ENCODE measurements around the gene BANF2. TPM values are rescaled to one million over a fixed set of nuclear protein-coding genes. Genes with fewer than 3 reads are reported as not detected.

Gene BANF2
- total and polyA plus RNA-seq, 2 of the 13 experiments (the other 11 are each of a cell fraction or from before 2014, with no cell fraction given), result 0.35 TPM; not detected in 1

- ATAC-seq (peak; percentile 10), FAIRE-seq (no peak), DNase-seq (ENCODE audit: low spot score) (no peak)
- 19% methylated on average over 5 of the region's 5 CpGs for WGBS (ENCODE audit: low lambda C conversion rate)
- H3K27me3 ChIP-seq (ENCODE audit: control insufficient read depth in 1 of 2, insufficient read depth in 2 of 2, low read length in 2 of 2), result peaks cover 2 to 25% of the 10 kb centered on the region in 2 experiments; a peak in 4 of 5 replicates
- ChIA-PET CTCF (ENCODE audit: low intra/inter-chr PET ratio, low total read pairs) (interaction anchor here (1.5 kb wide), 1 partner anchor 10 kb away, joined by 4 read pairs; no protein-coding TSS in a partner anchor), POLR2A (interaction anchor here (0.8 to 6.7 kb wide), 6 partner anchors 11 to 163 kb away, joined by 3 to 126 read pairs (median 18); partner anchors contain the start of gene RRBP1)
- H3K9me3 ChIP-seq (ENCODE audit: low read length), result no peaks in the 10 kb centered on the region
- peaks cover 80% of the 10 kb centered on the region for H3K4me1 ChIP-seq (ENCODE audit: insufficient read depth, low read length)
- intact Hi-C loops (cut with micrococcal nuclease; ENCODE audit: unreplicated experiment), result no loop called here
- peak overlapping the region; percentile 10 for H3K27ac ChIP-seq (ENCODE audit: extremely low read length, insufficient read depth, low read length)
- no peaks in the 10 kb centered on the region for H3K36me3 ChIP-seq (replicated peaks in 1 of 2; ENCODE audit: control insufficient read depth in 1 of 2, insufficient read depth in 2 of 2, low read length in 2 of 2)
- no peak overlapping the region for H2AFZ ChIP-seq (ENCODE audit: low read length)
- peak overlapping the region in 2 of 3 experiments; percentile 36 to 70; a peak in 2 of 6 replicates for H3K4me3 ChIP-seq (replicated peaks in 1 of 3; ENCODE audit: insufficient read depth in 1 of 3, low read depth in 2 of 3, low read length in 3 of 3)
- no TSS peak for BruUV-seq (replicated peaks)
- no peaks in the 10 kb centered on the region for H3K79me2 ChIP-seq (ENCODE audit: insufficient read depth, low read length)
- H3K4me2 ChIP-seq (ENCODE audit: low read depth, low read length), result peak overlapping the region; percentile 96
- H4K20me1 ChIP-seq (ENCODE audit: insufficient read depth, low read length), result no peaks in the 10 kb centered on the region
- in situ Hi-C loops (cut with HindIII; ENCODE audit: extremely low pct_ligation_motif_present, low pct_unique_long_range_greater_than_20kb), result no loop called here
- 0 out of 2 replicates have a peak overlapping the region, but pooled peaks have one; percentile 9 for H3K9ac ChIP-seq (ENCODE audit: insufficient read depth, low read depth, low read length)
- TF ChIP-seq HNF1A (IDR thresholded peaks at IDR 0.05; ENCODE audit: low read depth) (no peak), HNF1A (CRISPR knock-in tag; IDR thresholded peaks at IDR 0.05; ENCODE audit: borderline replicate concordance) (0 out of 2 replicates have a peak, but pooled peaks have one; percentile 0), CHD2 (IDR thresholded peaks at IDR 0.05; ENCODE audit: low read depth, low read length) (no peak), CBX2 (IDR thresholded peaks at IDR 0.05; ENCODE audit: low read depth, low read length) (peak; percentile 15; the same call in 1 of the 2 replicates), CBX2 (CRISPR knock-in tag; IDR thresholded peaks at IDR 0.05; ENCODE audit: low read depth) (no peak), MXD1 (CRISPR knock-in tag; IDR thresholded peaks at IDR 0.05) (0 out of 2 replicates have a peak, but pooled peaks have one; percentile 11), GATA4 (IDR thresholded peaks at IDR 0.05; ENCODE audit: borderline replicate concordance, low read depth) (no peak), ZSCAN31 (CRISPR knock-in tag; IDR thresholded peaks at IDR 0.05; ENCODE audit: low read depth) (no peak), KAT2B (IDR thresholded peaks at IDR 0.05; ENCODE audit: borderline replicate concordance, low read depth, low read length) (0 out of 2 replicates have a peak, but pooled peaks have one; percentile 2), NRL (CRISPR knock-in tag; IDR thresholded peaks at IDR 0.05; ENCODE audit: borderline replicate concordance) (peak; percentile 41; the same call in 1 of the 2 replicates), REPIN1 (CRISPR knock-in tag; IDR thresholded peaks at IDR 0.05; ENCODE audit: borderline replicate concordance, low read depth) (0 out of 2 replicates have a peak, but pooled peaks have one; percentile 14), ZC3H13 (CRISPR knock-in tag; IDR thresholded peaks at IDR 0.05) (no peak), ZGPAT (CRISPR knock-in tag; IDR thresholded peaks at IDR 0.05) (0 out of 2 replicates have a peak, but pooled peaks have one; percentile 3), KDM2A (CRISPR knock-in tag; IDR thresholded peaks at IDR 0.05; ENCODE audit: borderline replicate concordance, low read depth) (0 out of 2 replicates have a peak, but pooled peaks have one; percentile 3), ZNF674 (CRISPR knock-in tag; IDR thresholded peaks at IDR 0.05; ENCODE audit: low read depth) (no peak), KDM5A (IDR thresholded peaks at IDR 0.05; ENCODE audit: borderline replicate concordance, low read length) (no peak)
Measured at GRCh38 chr20:17711267-17711627, 11.5 kb downstream of the BANF2 start.

All from HepG2 (cell line).